PC-9 (cell line): ENCODE data around the gene CAPRIN1. TPM values are rescaled to one million over a fixed set of nuclear protein-coding genes. Genes with fewer than 3 reads are reported as not detected.

Experiments
- Bru-seq: library from RNA; stranded (reverse); fragments of 400-500 nt; gene quantifications from one replicate; lab custom pipeline; 2021; lab: Mats Ljungman, UMichigan
- BruChase-seq, 2 experiments: library from RNA; stranded (reverse); fragments of 400-500 nt; gene quantifications; one replicate each; lab custom pipeline; 2021; lab: Mats Ljungman, UMichigan
- BruUV-seq: library from RNA; stranded (reverse); fragments of 400-500 nt; replicated peaks from 2 replicates; lab custom pipeline; 2021; lab: Mats Ljungman, UMichigan
- CTCF ChIA-PET: fragments of 300-600 bp; sonication (Branson Sonifier 250); formaldehyde crosslinking; loops from one replicate; lab custom pipeline; 2022; ENCODE audit warnings: antibody characterized with exemption; lab: Charles Lee
- POLR2A ChIA-PET: fragments of 300-600 bp; sonication (Branson Sonifier 250); formaldehyde crosslinking; loops from one replicate; lab custom pipeline; 2022; ENCODE audit warnings: antibody characterized with exemption; ENCODE audit not compliant: unreplicated experiment; lab: Charles Lee
- DNase-seq, 2 experiments: peaks; one replicate each; pipeline versions ENCODE4 v3.0.0 to v3.0.0-alpha.2; 2015 to 2022; ENCODE audit warnings: mixed read lengths in 1 of 2
- H2AFZ ChIP-seq: fragments of 200-600 bp; sonication (generic); 2 replicates; pipeline ENCODE4 v1.8.1; 2017; ENCODE audit warnings: antibody characterized with exemption
- H3F3A ChIP-seq: fragments of 200-600 bp; sonication (generic); 2 replicates; pipeline ENCODE4 v1.8.1; 2017; ENCODE audit warnings: antibody characterized with exemption, mild to moderate bottlenecking, low read depth; ENCODE audit not compliant: insufficient read depth
- H3K27ac ChIP-seq: fragments of 200-600 bp; sonication (generic); 2 replicates; pipeline ENCODE4 v1.6.1; 2016; ENCODE audit warnings: mixed run types
- H3K27me3 ChIP-seq: fragments of 200-600 bp; sonication (generic); 2 replicates; pipeline ENCODE4 v1.6.1; 2016; ENCODE audit warnings: low read depth, mixed run types; ENCODE audit not compliant: insufficient read depth
- H3K36me3 ChIP-seq: fragments of 200-600 bp; sonication (generic); 2 replicates; pipeline ENCODE4 v1.6.1; 2016; ENCODE audit warnings: low read depth, mixed run types
- H3K4me1 ChIP-seq: fragments of 200-600 bp; sonication (generic); replicated peaks from 2 replicates; pipeline ENCODE4 v1.6.1; 2016; ENCODE audit warnings: mixed run types; ENCODE audit not compliant: insufficient read depth
- H3K4me2 ChIP-seq: fragments of 200-600 bp; sonication (generic); 2 replicates; pipeline ENCODE4 v1.6.1; 2017; ENCODE audit warnings: mixed run types
- H3K4me3 ChIP-seq: fragments of 200-600 bp; sonication (generic); 2 replicates; pipeline ENCODE4 v1.6.1; 2016; ENCODE audit warnings: mixed run types
- H3K79me2 ChIP-seq: fragments of 200-600 bp; sonication (generic); 2 replicates; pipeline ENCODE4 v1.6.1; 2017; ENCODE audit warnings: low read depth, mixed run types
- H3K9me2 ChIP-seq: fragments of 200-600 bp; sonication (generic); 2 replicates; pipeline ENCODE4 v1.8.1; 2017; ENCODE audit warnings: mild to moderate bottlenecking; ENCODE audit not compliant: insufficient read depth
- H3K9me3 ChIP-seq: fragments of 200-600 bp; sonication (generic); 2 replicates; pipeline ENCODE4 v1.8.1; 2016; ENCODE audit warnings: low read depth; ENCODE audit not compliant: insufficient read depth
- H4K20me1 ChIP-seq: fragments of 200-600 bp; sonication (generic); 2 replicates; pipeline ENCODE4 v1.8.1; 2017; ENCODE audit not compliant: insufficient read depth
- EZH2 ChIP-seq: fragments of 200-600 bp; sonication (generic); IDR thresholded peaks from 2 replicates; pipeline ENCODE4 v1.8.0; 2017; ENCODE audit warnings: antibody characterized with exemption, low read depth
- intact Hi-C: fragments of 100-400 bp; cut with micrococcal nuclease; formaldehyde crosslinking; loops from one replicate; pipeline ENCODE4 v1.10.0; 2022; ENCODE audit not compliant: unreplicated experiment
- long read RNA-seq: library from polyadenylated mRNA; stranded (forward); transcript quantifications from one replicate; pipeline ENCODE4 v2.0.0, GENCODE V29; 2022
- total RNA-seq: library from RNA; stranded (reverse); gene quantifications from 2 replicates; pipeline ENCODE4 v1.2.3, GENCODE V29; 2021
- TF ChIP-seq, protein P1 (sequence below): fragments of 200-600 bp; sonication (generic); conservative IDR thresholded peaks from 2 replicates; pipeline ENCODE4 v1.6.1; 2017; ENCODE audit warnings: mixed run types, antibody characterized with exemption, mild to moderate bottlenecking, moderate library complexity

CAPRIN1 gene, protein sequence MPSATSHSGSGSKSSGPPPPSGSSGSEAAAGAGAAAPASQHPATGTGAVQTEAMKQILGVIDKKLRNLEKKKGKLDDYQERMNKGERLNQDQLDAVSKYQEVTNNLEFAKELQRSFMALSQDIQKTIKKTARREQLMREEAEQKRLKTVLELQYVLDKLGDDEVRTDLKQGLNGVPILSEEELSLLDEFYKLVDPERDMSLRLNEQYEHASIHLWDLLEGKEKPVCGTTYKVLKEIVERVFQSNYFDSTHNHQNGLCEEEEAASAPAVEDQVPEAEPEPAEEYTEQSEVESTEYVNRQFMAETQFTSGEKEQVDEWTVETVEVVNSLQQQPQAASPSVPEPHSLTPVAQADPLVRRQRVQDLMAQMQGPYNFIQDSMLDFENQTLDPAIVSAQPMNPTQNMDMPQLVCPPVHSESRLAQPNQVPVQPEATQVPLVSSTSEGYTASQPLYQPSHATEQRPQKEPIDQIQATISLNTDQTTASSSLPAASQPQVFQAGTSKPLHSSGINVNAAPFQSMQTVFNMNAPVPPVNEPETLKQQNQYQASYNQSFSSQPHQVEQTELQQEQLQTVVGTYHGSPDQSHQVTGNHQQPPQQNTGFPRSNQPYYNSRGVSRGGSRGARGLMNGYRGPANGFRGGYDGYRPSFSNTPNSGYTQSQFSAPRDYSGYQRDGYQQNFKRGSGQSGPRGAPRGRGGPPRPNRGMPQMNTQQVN
- 258 and 289 TPM in 2 replicates for total RNA-seq
- percentile 98 among the genes with signal in this experiment for Bru-seq, nascent RNA
- percentile 97 among the genes with signal in this experiment for BruChase-seq, experiment 1, labeled RNA remaining after a 2-hour chase
- percentile 98 among the genes with signal in this experiment for BruChase-seq, experiment 2, labeled RNA remaining after a 6-hour chase
- long read RNA-seq, full-length matches to known transcripts: 148 of 194 reads
- long read RNA-seq, partial matches to known transcripts: 21 of 194 reads
- long read RNA-seq, other reads (novel, unspliced or antisense): 25 of 194 reads

DNA sequence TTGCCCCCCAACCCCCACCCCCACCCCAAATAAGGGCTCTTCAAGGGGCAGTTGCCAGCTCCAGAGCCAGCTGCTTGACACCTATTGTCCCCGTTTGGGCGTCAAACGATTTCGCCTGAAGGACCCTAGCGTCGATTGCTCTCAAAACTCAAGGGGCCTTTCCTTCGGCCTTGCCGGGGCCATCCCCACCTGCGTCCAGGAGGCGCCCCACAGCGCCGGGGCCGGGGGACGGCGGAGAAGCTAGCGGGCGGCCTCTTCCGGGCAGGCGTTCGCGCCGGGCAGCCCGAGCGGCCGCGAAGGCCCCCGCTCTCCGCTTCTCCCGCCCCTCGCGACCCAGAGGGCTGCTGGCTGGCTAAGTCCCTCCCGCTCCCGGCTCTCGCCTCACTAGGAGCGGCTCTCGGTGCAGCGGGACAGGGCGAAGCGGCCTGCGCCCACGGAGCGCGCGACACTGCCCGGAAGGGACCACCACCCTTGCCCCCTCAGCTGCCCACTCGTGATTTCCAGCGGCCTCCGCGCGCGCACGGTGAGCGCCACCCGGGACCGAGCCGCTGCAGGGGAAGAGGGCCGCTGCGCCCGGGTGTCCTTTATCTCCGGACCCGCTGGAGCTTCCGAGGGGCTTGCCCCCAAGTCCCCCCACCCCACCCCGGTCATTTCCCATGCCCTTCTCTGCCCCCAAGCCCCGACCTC, at the start of gene CAPRIN1:
Gene CAPRIN1 (plus strand): TSS at position 383 of the 687 bp plus-strand sequence. CDS start 690 bp downstream, outside the sequence.
- Histone ChIP-seq H3K4me3 (peak within 1 kb of the TSS; percentile 72), H3F3A (peaks cover 27% of the 10 kb centered on the region), H3K79me2 (peaks cover 44% of the 10 kb centered on the region), H3K27ac (peak within 1 kb of the TSS; percentile 94), H3K36me3 (peaks cover 24% of the 10 kb centered on the region), H3K4me1 (peaks cover 39% of the 10 kb centered on the region), H3K9me2 (no peaks in the 10 kb centered on the region), H3K4me2 (peak within 1 kb of the TSS; percentile 86), H4K20me1 (peaks cover 30% of the 10 kb centered on the region), H3K9me3 (no peaks in the 10 kb centered on the region), H3K27me3 (no peaks in the 10 kb centered on the region), H2AFZ (peak within 1 kb of the TSS; percentile 86)
- no TSS peak for BruUV-seq
- ChIA-PET POLR2A (interaction anchor here (0.5 to 0.8 kb wide), 5 partner anchors 14 to 397 kb away, joined by 3 to 11 read pairs (median 5); no protein-coding TSS in a partner anchor), CTCF (no interaction called here)
- TF ChIP-seq, protein P1, sequence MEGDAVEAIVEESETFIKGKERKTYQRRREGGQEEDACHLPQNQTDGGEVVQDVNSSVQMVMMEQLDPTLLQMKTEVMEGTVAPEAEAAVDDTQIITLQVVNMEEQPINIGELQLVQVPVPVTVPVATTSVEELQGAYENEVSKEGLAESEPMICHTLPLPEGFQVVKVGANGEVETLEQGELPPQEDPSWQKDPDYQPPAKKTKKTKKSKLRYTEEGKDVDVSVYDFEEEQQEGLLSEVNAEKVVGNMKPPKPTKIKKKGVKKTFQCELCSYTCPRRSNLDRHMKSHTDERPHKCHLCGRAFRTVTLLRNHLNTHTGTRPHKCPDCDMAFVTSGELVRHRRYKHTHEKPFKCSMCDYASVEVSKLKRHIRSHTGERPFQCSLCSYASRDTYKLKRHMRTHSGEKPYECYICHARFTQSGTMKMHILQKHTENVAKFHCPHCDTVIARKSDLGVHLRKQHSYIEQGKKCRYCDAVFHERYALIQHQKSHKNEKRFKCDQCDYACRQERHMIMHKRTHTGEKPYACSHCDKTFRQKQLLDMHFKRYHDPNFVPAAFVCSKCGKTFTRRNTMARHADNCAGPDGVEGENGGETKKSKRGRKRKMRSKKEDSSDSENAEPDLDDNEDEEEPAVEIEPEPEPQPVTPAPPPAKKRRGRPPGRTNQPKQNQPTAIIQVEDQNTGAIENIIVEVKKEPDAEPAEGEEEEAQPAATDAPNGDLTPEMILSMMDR: no peak
- TF ChIP-seq EZH2: no peak
- intact Hi-C loops: loop anchor here (2.0 kb wide), 1 partner anchor 307 kb away; the partner anchor contains the start of gene ABTB2
- peak; percentile 84 to 93 for DNase-seq

DNA sequence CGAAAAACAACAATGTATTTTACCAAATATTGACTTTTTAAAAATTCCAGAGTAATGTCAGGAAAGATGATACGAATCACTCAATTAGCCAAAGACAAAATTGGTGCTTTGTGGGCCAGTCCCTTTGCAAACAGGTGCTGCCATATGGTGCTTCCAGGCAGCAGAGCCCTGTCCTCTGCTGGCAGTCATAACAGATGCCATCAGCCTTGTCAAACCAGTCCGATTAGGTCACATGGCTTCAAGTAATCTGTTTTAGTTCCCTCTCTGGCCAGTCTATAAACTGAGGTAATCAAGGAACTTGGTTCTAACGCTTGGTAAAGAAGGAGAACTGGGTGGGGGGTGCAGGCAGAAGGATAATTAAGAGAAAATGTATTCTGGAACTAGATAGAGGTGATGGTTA, 49.1 kb upstream of the CAPRIN1 start:
- no peaks in the 10 kb centered on the region for H3K27me3 ChIP-seq
- BruUV-seq: no TSS peak
- H4K20me1 ChIP-seq: no peaks in the 10 kb centered on the region
- no peak overlapping the region for H3K4me3 ChIP-seq
- DNase-seq: peak; percentile 43 to 71
- H3K79me2 ChIP-seq: no peaks in the 10 kb centered on the region
- TF ChIP-seq EZH2: no peak
- TF ChIP-seq, protein P1: no peak
- H3K36me3 ChIP-seq: no peaks in the 10 kb centered on the region
- intact Hi-C loops: no loop called here
- H3K4me1 ChIP-seq: peaks cover 18% of the 10 kb centered on the region
- POLR2A ChIA-PET: interaction anchor here (0.6 kb wide), 1 partner anchor 42 kb away, joined by 3 read pairs; no protein-coding TSS in a partner anchor
- H3K4me2 ChIP-seq: peak overlapping the region; percentile 17
- no peak overlapping the region for H3K27ac ChIP-seq
- peaks cover 8% of the 10 kb centered on the region; the same call in 1 of the 2 replicates for H3F3A ChIP-seq
- no peak overlapping the region for H2AFZ ChIP-seq
- no peaks in the 10 kb centered on the region for H3K9me3 ChIP-seq
- no peaks in the 10 kb centered on the region for H3K9me2 ChIP-seq
- CTCF ChIA-PET: no interaction called here
